Smooth muscle cell (in vitro differentiated cells): Measurements from ENCODE around the gene TRPC1. TPM values are rescaled to one million over a fixed set of nuclear protein-coding genes. Genes with fewer than 3 reads are reported as not detected.

Source experiments
- DNase-seq: peaks from one replicate; lab custom pipeline; 2025; ENCODE audit not compliant: unreplicated experiment; lab: John Stamatoyannopoulos, UW
- H2AFZ ChIP-seq: fragments of 200-600 bp; sonication (generic); 2 replicates; pipeline ENCODE4 v1.6.0; 2016; ENCODE audit warnings: antibody characterized with exemption, low read depth, mild to moderate bottlenecking
- H3F3A ChIP-seq: fragments of 200-600 bp; sonication (generic); 2 replicates; pipeline ENCODE4 v1.6.0; 2017; ENCODE audit warnings: antibody characterized with exemption, low read depth
- H3K27ac ChIP-seq: fragments of 200-600 bp; sonication (generic); 2 replicates; pipeline ENCODE4 v1.5.1; 2016; ENCODE audit warnings: low read depth, mild to moderate bottlenecking
- H3K27me3 ChIP-seq: fragments of 200-600 bp; sonication (generic); 2 replicates; pipeline ENCODE4 v1.6.1; 2016; ENCODE audit warnings: low read depth, mild to moderate bottlenecking
- H3K36me3 ChIP-seq: fragments of 200-600 bp; sonication (generic); 2 replicates; pipeline ENCODE4 v1.5.1; 2016; ENCODE audit warnings: low read depth
- H3K4me1 ChIP-seq: fragments of 200-600 bp; sonication (generic); 2 replicates; pipeline ENCODE4 v1.5.1; 2016; ENCODE audit warnings: low read depth
- H3K4me2 ChIP-seq: fragments of 200-600 bp; sonication (generic); 2 replicates; pipeline ENCODE4 v1.6.0; 2016; ENCODE audit warnings: mild to moderate bottlenecking
- H3K4me3 ChIP-seq: fragments of 200-600 bp; sonication (generic); 2 replicates; pipeline ENCODE4 v1.5.1; 2016; ENCODE audit warnings: mild to moderate bottlenecking
- H3K79me2 ChIP-seq: fragments of 200-600 bp; sonication (generic); 2 replicates; pipeline ENCODE4 v1.6.0; 2016; ENCODE audit warnings: low read depth, mild to moderate bottlenecking
- H3K9ac ChIP-seq: fragments of 200-600 bp; sonication (generic); 2 replicates; pipeline ENCODE4 v1.6.0; 2016; ENCODE audit warnings: low read depth
- H3K9me3 ChIP-seq: fragments of 200-600 bp; sonication (generic); replicated peaks from 2 replicates; pipeline ENCODE4 v1.5.1; 2016; ENCODE audit warnings: low read depth
- H4K20me1 ChIP-seq: fragments of 200-600 bp; sonication (generic); 2 replicates; pipeline ENCODE4 v1.6.0; 2016; ENCODE audit warnings: low read depth
- WGBS: methylation state at CpG from one replicate; pipeline ENCODE4 v1.1.7; 2016; ENCODE audit warnings: low lambda C conversion rate; 5-methylcytosine and 5-hydroxymethylcytosine counted together
- polyA plus RNA-seq: library from polyadenylated mRNA; unstranded; fragments of >200 nt; fragmentation: Nextera tagmentation; extraction: Ambion mirVana; gene quantifications from 2 replicates; pipeline ENCODE4 v1.2.1, GENCODE V29; 2016
- total RNA-seq: library from RNA; depleted of rRNA; stranded (reverse); fragments of >200 nt; gene quantifications from 2 replicates; pipeline ENCODE4 v1.2.3, GENCODE V29; 2014
- TF ChIP-seq, protein P1 (sequence below): fragments of 200-600 bp; sonication (generic); IDR thresholded peaks from 2 replicates; pipeline ENCODE4 v1.5.1; 2017; ENCODE audit warnings: borderline replicate concordance, mild to moderate bottlenecking, antibody characterized with exemption; ENCODE audit not compliant: insufficient read depth, poor library complexity, severe bottlenecking

TRPC1 gene
- total and polyA plus RNA-seq, 2 experiments from 2014 or later: 6.2 to 36.5 TPM

DNA sequence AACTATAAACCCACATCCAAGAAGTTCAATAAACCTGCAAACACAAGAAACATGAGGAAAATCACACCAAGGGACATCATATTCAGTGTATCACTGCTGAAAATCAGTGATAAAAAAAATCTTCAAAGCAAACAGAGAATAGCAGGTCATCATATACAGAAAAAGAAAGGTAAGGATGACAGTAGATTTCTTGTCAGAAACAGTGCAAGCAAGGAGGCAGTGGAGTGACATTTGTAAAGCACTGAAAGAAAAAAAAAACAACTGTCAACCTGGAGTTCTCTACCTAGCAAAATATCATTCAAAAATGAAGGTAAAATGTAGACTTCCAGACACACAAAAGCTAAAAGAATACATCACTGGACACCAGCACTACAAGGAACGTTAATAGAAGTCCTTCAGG lies 71.5 kb downstream of the TRPC1 start:
- Histone ChIP-seq H3K79me2 (no peaks in the 10 kb centered on the region), H2AFZ (no peak overlapping the region), H3K4me3 (no peak overlapping the region), H3K4me2 (no peak overlapping the region), H3K36me3 (no peaks in the 10 kb centered on the region), H3K27ac (no peak overlapping the region), H3K27me3 (no peaks in the 10 kb centered on the region), H3K9me3 (no peaks in the 10 kb centered on the region), H4K20me1 (no peaks in the 10 kb centered on the region), H3K9ac (no peak overlapping the region), H3F3A (no peaks in the 10 kb centered on the region), H3K4me1 (peaks cover 2% of the 10 kb centered on the region)
- DNase-seq: no peak
- 93% methylated on average over 1 of the region's 1 CpG for WGBS
- TF ChIP-seq, protein P1, sequence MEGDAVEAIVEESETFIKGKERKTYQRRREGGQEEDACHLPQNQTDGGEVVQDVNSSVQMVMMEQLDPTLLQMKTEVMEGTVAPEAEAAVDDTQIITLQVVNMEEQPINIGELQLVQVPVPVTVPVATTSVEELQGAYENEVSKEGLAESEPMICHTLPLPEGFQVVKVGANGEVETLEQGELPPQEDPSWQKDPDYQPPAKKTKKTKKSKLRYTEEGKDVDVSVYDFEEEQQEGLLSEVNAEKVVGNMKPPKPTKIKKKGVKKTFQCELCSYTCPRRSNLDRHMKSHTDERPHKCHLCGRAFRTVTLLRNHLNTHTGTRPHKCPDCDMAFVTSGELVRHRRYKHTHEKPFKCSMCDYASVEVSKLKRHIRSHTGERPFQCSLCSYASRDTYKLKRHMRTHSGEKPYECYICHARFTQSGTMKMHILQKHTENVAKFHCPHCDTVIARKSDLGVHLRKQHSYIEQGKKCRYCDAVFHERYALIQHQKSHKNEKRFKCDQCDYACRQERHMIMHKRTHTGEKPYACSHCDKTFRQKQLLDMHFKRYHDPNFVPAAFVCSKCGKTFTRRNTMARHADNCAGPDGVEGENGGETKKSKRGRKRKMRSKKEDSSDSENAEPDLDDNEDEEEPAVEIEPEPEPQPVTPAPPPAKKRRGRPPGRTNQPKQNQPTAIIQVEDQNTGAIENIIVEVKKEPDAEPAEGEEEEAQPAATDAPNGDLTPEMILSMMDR: no peak

DNA sequence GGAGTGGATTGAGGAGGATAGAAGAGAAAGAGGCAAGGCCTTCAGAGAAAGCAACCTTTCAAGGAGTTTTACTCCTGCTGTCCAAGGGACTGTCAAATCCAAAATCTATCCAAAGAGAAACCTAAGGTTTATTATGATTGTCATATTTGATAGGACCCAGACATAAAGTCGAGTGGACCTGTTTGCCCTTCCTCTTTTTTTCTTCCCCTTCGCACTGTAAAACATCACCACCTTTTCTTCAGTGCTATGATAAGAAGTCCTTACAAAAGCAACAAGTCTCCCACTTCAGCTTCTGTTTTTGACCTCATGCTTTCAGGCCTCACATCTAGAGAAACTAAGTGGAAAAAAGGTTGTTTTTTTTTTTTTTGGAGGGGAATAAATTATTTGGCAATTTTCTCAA lies 73.0 kb downstream of the TRPC1 start:
- Histone ChIP-seq H3K27ac (no peak overlapping the region), H3F3A (no peaks in the 10 kb centered on the region), H3K9me3 (no peaks in the 10 kb centered on the region), H3K36me3 (no peaks in the 10 kb centered on the region), H2AFZ (no peak overlapping the region), H3K4me3 (no peak overlapping the region), H3K4me1 (no peaks in the 10 kb centered on the region), H3K9ac (no peak overlapping the region), H4K20me1 (no peaks in the 10 kb centered on the region), H3K79me2 (no peaks in the 10 kb centered on the region), H3K27me3 (no peaks in the 10 kb centered on the region), H3K4me2 (no peak overlapping the region)
- 92% methylated on average over 2 of the region's 2 CpGs for WGBS
- TF ChIP-seq, protein P1: no peak
- no peak for DNase-seq

DNA sequence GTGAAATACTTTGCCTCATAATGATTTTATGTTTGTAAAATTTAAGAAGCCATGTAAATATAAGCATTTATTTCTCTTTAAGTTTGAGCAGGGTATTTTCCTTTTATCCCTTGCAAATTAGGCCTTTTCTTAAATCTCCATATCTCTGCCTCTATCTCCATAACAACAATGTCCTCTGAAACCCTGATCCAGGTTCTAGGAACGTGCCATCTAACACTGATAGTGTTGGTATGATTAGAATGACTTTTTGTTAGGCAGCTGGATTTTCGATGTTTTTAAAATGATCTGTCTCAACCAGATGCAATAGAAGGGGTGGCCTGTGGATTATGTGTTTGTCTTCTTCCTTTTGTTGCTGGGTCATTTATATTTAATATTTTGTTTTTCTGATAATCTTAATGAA lies 77.9 kb downstream of the TRPC1 start:
- Histone ChIP-seq H2AFZ (no peak overlapping the region), H3F3A (no peaks in the 10 kb centered on the region), H3K9me3 (no peaks in the 10 kb centered on the region), H4K20me1 (no peaks in the 10 kb centered on the region), H3K9ac (no peak overlapping the region), H3K79me2 (no peaks in the 10 kb centered on the region), H3K27me3 (no peaks in the 10 kb centered on the region), H3K27ac (no peak overlapping the region), H3K4me2 (no peak overlapping the region), H3K36me3 (peaks cover 7% of the 10 kb centered on the region), H3K4me3 (no peak overlapping the region), H3K4me1 (no peaks in the 10 kb centered on the region)
- TF ChIP-seq, protein P1: no peak
- DNase-seq: no peak
- 84% methylated on average over 2 of the region's 2 CpGs for WGBS

DNA sequence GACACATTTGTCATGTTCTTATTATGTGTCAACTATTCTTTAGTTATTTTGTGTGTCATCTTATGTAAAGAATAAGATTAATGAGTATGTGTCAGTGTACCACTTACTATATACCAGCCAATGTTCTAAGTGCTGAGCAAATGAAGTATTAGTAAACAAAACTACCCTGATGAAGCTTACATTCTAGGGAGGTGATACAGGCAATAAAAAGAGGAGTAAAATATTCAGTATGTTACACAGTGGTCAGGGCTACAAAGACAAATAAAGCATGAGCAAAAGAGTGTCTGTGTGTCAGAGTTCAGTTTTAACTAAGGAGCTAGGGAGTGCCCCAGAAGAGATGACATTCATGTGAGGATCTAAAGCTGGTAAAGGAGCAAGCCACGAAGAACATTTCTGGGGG lies 79.1 kb downstream of the TRPC1 start:
- no peak overlapping the region for H3K9ac ChIP-seq
- no peak overlapping the region for H3K27ac ChIP-seq
- no peaks in the 10 kb centered on the region for H3K4me1 ChIP-seq
- H3F3A ChIP-seq: no peaks in the 10 kb centered on the region
- TF ChIP-seq, protein P1: no peak
- H2AFZ ChIP-seq: no peak overlapping the region
- H4K20me1 ChIP-seq: no peaks in the 10 kb centered on the region
- peaks cover 7% of the 10 kb centered on the region for H3K36me3 ChIP-seq
- DNase-seq: no peak
- no peak overlapping the region for H3K4me3 ChIP-seq
- 70% methylated on average over 1 of the region's 1 CpG for WGBS
- H3K4me2 ChIP-seq: no peak overlapping the region
- no peaks in the 10 kb centered on the region for H3K9me3 ChIP-seq
- H3K27me3 ChIP-seq: no peaks in the 10 kb centered on the region
- no peaks in the 10 kb centered on the region for H3K79me2 ChIP-seq
